D721Med (cell line): ENCODE data around the gene CD84.

Experiments used
- DNase-seq: peaks from one replicate; pipeline ENCODE4 v3.0.0; 2011; ENCODE audit warnings: low spot score; ENCODE audit not compliant: insufficient read length
- FAIRE-seq: peaks from 2 replicates; lab custom pipeline; 2011; peaks lifted over from hg19 to GRCh38; lab: Jason Lieb, UNC
- TF ChIP-seq, protein P1 (sequence below): IDR thresholded peaks from 2 replicates; pipeline ENCODE4 v1.5.1; 2012; ENCODE audit warnings: mild to moderate bottlenecking, control low read depth; ENCODE audit not compliant: insufficient read depth; ENCODE audit errors: missing control alignments

The CD84 gene

DNA sequence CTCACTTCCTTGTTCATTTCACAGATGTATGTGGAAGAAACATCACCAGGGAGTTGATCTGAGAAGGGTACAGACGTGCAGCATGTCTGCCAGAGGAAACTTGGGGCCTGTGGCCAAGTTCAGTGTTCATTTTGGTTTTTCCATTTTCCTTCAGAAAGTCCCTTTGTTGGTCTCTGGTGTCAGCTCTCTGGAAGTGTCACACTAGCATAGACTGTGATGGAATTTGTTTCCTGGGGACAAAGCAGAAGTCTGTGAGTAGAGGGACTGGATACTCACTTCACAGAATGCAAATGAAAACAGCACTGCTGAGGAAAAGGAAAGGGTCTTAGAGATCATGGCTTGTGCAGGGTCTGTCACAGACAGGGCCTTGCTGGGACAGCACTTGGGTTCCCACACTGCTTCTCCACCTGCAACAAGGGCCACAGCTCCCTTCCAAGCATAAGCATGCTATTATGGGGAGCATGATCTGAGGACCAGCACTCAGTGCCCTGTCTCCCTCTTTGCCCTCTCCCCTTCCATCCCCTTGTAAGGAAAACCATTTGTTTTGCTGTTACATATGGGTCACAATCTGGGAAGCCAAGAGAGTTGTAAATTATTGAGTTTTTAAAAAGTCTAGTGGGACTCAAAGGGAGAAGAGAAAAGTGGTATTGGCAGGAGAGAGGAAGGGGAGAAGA, 31.4 kb upstream of the CD84 start:
- no peak for FAIRE-seq

DNA sequence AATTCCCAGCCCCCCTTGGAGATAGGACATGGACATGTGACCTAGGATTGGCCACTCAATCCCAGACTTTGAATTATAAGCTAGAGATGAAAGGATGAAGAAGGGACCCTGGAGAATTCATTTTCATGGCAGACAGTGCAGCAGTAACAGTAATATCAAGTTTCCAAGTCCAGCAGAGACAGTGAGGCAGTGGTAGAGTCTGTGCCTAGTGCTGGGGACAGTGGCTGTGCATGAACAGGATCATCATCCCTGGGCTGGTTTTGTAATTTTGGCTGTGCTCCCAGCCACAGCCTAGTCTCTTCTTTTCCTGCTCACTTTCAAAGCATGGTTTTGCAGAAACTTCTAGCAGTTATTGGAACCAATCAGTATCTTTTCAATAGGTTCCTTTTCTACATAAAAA, 29.6 kb upstream of the CD84 start:
- TF ChIP-seq, protein P1, sequence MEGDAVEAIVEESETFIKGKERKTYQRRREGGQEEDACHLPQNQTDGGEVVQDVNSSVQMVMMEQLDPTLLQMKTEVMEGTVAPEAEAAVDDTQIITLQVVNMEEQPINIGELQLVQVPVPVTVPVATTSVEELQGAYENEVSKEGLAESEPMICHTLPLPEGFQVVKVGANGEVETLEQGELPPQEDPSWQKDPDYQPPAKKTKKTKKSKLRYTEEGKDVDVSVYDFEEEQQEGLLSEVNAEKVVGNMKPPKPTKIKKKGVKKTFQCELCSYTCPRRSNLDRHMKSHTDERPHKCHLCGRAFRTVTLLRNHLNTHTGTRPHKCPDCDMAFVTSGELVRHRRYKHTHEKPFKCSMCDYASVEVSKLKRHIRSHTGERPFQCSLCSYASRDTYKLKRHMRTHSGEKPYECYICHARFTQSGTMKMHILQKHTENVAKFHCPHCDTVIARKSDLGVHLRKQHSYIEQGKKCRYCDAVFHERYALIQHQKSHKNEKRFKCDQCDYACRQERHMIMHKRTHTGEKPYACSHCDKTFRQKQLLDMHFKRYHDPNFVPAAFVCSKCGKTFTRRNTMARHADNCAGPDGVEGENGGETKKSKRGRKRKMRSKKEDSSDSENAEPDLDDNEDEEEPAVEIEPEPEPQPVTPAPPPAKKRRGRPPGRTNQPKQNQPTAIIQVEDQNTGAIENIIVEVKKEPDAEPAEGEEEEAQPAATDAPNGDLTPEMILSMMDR = no peak
- FAIRE-seq (no peak), DNase-seq (no peak)

More for the DNA sequence above, 31.4 kb upstream of the CD84 start:
- no peak for DNase-seq
- TF ChIP-seq, protein P1 = no peak

DNA sequence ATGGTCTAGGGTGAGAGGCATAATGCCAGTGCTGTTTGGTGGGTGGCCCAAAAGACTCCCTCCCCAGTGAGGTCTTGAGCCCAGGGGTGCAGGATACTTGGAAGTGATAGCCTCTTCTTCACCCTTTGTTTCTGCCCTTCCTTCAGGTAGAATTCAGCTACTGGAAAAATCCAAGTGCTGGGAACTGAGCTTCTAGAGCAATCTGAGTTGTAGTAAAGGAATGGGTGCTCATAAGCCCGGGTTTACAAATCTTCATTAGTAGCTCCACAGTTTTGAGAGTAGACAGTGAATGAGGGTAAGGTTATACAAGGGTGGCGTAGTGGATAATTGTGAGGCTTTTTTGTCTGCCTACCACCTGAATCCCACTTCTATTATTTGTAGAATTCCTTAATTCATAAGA, 29.2 kb upstream of the CD84 start:
- no peak for DNase-seq
- TF ChIP-seq, protein P1 = no peak
- FAIRE-seq = no peak

DNA sequence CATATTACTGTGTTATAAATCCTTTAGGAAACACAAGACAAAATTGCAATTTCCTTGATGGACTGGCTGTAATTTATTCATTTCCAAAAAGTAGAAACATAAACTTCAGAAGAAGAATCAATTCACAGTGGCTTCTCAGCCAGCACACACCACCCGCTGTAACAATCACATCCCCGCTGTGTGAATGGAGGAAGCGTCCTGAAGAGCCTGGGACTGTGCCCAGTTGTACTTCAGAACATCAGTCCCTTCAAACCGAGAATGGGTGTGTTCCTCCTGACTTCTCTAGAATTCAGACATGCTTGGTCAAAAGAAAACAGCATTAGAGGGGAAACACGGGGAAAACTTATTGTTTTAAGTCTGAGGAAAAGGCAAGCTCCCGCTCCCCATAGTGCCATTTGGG, 28.8 kb upstream of the CD84 start:
- FAIRE-seq = no peak
- TF ChIP-seq, protein P1 = no peak
- DNase-seq = no peak

DNA sequence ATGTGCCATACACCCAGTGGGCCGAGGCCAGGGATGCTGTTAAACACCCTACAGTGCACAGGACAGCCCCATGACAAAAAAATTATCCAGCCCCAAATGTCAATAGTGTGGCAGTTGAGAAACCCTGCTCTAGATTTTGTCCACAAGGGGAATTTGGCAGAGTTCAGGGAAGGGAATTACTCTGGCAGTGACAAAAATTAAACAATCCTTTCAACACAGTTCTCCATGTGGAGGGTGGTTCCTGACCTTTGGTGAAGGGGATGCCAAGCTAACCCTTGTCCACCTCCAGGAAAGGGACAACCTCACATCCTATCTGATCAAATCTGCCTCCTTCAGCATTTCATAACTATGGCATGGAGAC, 28.4 kb upstream of the CD84 start:
- DNase-seq (no peak), FAIRE-seq (no peak)
- TF ChIP-seq, protein P1 = no peak

DNA sequence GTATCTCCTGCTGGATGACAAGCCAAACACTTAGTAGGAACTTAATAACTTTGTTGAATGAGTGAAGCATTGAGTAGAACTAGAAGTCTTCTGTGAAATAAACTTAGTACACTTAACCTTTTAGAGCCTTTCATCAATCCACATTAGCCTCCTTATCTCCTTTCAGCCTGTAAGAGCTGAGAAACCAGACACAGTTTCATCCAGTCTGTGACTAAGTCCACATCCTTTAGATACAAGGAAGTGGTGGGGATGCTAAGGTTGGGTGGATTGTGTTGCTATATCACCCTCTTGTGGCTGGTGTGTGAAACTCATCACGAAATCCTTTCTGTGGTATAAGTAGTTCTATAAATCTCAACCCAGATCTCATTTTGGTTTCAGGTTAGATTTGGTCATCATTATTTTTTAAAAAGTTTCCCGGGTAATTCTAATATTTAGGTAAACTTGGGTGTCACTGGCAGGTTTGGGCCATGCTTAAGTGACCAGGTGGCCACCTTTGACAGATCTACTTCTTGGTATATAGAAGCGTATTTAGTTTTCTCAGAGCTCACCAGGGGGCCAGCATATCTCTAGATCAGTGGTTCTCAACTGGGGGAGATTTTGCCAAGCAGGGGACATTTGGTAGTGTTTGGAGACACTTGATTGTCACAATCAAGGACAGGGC, 27.8 kb upstream of the CD84 start:
- TF ChIP-seq, protein P1 = peak; percentile 86
- FAIRE-seq (peak; percentile 75), DNase-seq (no peak)

DNA sequence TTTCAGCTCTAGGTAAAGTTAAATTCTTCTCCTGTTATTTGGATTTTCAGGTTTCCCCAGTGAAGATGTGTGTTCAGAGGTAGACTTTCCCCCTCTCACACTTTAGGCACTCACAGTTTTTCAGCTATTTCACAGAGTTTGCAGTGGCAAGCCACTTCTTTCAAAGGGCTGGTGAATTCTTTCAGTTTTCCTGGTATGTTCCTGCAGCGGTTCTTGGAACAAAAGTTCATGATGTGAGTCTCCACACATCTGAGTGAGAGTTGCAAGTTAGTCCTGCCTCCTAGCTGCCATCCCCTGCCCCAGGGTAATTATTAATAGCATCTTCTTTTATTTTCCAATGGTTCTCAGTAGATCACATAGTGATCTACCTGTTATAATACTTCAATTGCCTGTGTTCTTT, 27.3 kb upstream of the CD84 start:
- FAIRE-seq (no peak), DNase-seq (no peak)
- TF ChIP-seq, protein P1 = no peak
